Esophagus muscularis mucosa (tissue), 3 donors: ENCODE results near the gene BBIP1.
"Not testable (repeated sequence)": the region's sequence is repeated elsewhere in the genome, so short reads cannot be mapped to it uniquely, and the experiment has no call there.

Experiments
- CTCF ChIP-seq, 3 experiments: fragments of 200-600 bp in 2 of 3; fragments of 450-650 bp in 1 of 3; sonication (generic) in 2 of 3; IDR thresholded peaks; one replicate each; pipeline ENCODE4 v1.5.1; 2017 to 2019; ENCODE audit warnings: antibody characterized with exemption in 3 of 3, mild to moderate bottlenecking in 2 of 3, moderate library complexity in 1 of 3
- POLR2A ChIP-seq: fragments of 450-650 bp; IDR thresholded peaks from one replicate; pipeline ENCODE4 v1.6.1; 2017; ENCODE audit warnings: antibody characterized with exemption, moderate library complexity, mild to moderate bottlenecking, low read depth
- POLR2AphosphoS5 ChIP-seq, 2 donors: sonication (generic); formaldehyde crosslinking; IDR thresholded peaks; one replicate each; pipeline ENCODE4 v1.6.1; 2017; ENCODE audit warnings: antibody characterized with exemption in 2 of 2

- TF ChIP-seq CTCF (IDR thresholded peaks at IDR 0.05); POLR2A; POLR2AphosphoS5 (IDR thresholded peaks at IDR 0.05): not testable (repeated sequence)
These were observed 3.4 kb downstream of the BBIP1 start for GRCh38 chr10:110915600-110915999.
